NCI-H748 treated with DMSO at 0.1 percent for 48 hours (cell line): ENCODE measurements around the gene MUC4.
"Not testable (repeated sequence)": the region's sequence is repeated elsewhere in the genome, so short reads cannot be mapped to it uniquely, and the experiment has no call there.

Source experiments
- DNase-seq: peaks from one replicate; lab custom pipeline; 2025; lab: John Stamatoyannopoulos, UW

The MUC4 gene

GRCh38 chr3:195813916-195814640 is 2.3 kb upstream of the MUC4 start:
- no peak for DNase-seq

- no peak for DNase-seq
These were observed 637 bp upstream of the MUC4 start for GRCh38 chr3:195812366-195812765.

- no peak for DNase-seq
These were observed 1.3 kb downstream of the MUC4 start for GRCh38 chr3:195810455-195810845.

- no peak for DNase-seq
These were observed 1.8 kb downstream of the MUC4 start for GRCh38 chr3:195809796-195810454.

GRCh38 chr3:195809291-195809785 is 2.4 kb downstream of the MUC4 start:
- DNase-seq, result no peak

GRCh38 chr3:195808741-195809290 is 2.9 kb downstream of the MUC4 start:
- no peak for DNase-seq

- no peak for DNase-seq
These were observed 4.0 kb downstream of the MUC4 start for GRCh38 chr3:195807681-195808121.

- no peak for DNase-seq
These were observed 4.9 kb downstream of the MUC4 start for GRCh38 chr3:195806916-195807231.

GRCh38 chr3:195806211-195806915 is 5.4 kb downstream of the MUC4 start:
- DNase-seq, result no peak

- DNase-seq, result not testable (repeated sequence)
These were observed 6.1 kb downstream of the MUC4 start for GRCh38 chr3:195805588-195805987.

GRCh38 chr3:195805181-195805580 is 6.5 kb downstream of the MUC4 start:
- DNase-seq, result no peak

GRCh38 chr3:195803289-195803908 is 8.3 kb downstream of the MUC4 start:
- DNase-seq, result no peak

GRCh38 chr3:195802795-195803194 is 8.9 kb downstream of the MUC4 start:
- no peak for DNase-seq

- no peak for DNase-seq
These were observed 9.4 kb downstream of the MUC4 start for GRCh38 chr3:195802261-195802701.

- DNase-seq, result no peak
These were observed 10.2 kb downstream of the MUC4 start for GRCh38 chr3:195801251-195802183.

GRCh38 chr3:195800240-195800639 is 11.5 kb downstream of the MUC4 start:
- no peak for DNase-seq

GRCh38 chr3:195796795-195797194 is 14.9 kb downstream of the MUC4 start:
- no peak for DNase-seq

GRCh38 chr3:195794708-195795107 is 17.0 kb downstream of the MUC4 start:
- no peak for DNase-seq

- DNase-seq, result not testable (repeated sequence)
These were observed 19.1 kb downstream of the MUC4 start for GRCh38 chr3:195792621-195793020.

- no peak for DNase-seq
These were observed 20.8 kb downstream of the MUC4 start for GRCh38 chr3:195790901-195791300.
